AG09319 (cell line): ENCODE data around the gene UGT2B17.
"Not testable (repeated sequence)": the region's sequence is repeated elsewhere in the genome, so short reads cannot be mapped to it uniquely, and the experiment has no call there.

Source experiments
- DNase-seq: peaks from one replicate; pipeline ENCODE4 v3.0.0-alpha.2; 2010; ENCODE audit warnings: low read depth; ENCODE audit errors: extremely low read depth
- CTCF ChIP-seq: IDR thresholded peaks from 2 replicates; pipeline ENCODE4 v1.5.1; 2011; ENCODE audit warnings: low read depth, mild to moderate bottlenecking, inconsistent platforms, low read length, moderate library complexity

Gene UGT2B17

GRCh38 chr4:68581383-68582338 lies 5.5 kb upstream of the UGT2B17 start:
- no peak for DNase-seq
- no peak for TF ChIP-seq CTCF

- DNase-seq, result no peak
- no peak for TF ChIP-seq CTCF
These were observed 1.5 kb upstream of the UGT2B17 start for GRCh38 chr4:68577590-68577989.

GRCh38 chr4:68575636-68576035 lies 486 bp downstream of the UGT2B17 start:
- not testable (repeated sequence) for DNase-seq

GRCh38 chr4:68575081-68575480 lies 1.0 kb downstream of the UGT2B17 start:
- DNase-seq, result no peak
- TF ChIP-seq CTCF, result no peak

DNA sequence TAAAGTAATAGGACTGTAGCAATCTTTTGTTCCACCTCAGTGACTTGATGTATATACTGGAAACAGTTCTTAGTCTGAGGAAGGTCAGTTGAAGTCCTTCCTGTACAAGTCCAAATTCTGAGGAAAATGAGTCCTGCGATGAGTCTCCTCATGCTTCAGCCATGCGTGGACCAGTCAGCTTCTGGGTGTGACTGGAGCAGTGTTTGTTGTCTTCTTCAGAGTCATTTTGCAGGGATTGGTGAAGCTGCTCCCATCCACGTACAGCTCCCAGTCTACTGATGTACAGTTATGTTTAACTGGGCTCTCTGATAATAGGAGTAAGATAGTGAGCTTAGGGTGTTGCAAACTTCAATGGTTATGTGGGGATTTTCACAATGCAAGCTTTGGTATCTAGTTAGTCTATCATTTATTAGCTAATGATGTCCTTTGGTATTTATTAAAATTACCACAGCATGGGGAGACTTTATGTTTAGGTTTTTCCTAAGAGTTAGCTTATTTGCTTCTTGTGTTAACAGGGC lies 3.4 kb downstream of the UGT2B17 start:
- no peak for DNase-seq
- no peak for TF ChIP-seq CTCF

DNA sequence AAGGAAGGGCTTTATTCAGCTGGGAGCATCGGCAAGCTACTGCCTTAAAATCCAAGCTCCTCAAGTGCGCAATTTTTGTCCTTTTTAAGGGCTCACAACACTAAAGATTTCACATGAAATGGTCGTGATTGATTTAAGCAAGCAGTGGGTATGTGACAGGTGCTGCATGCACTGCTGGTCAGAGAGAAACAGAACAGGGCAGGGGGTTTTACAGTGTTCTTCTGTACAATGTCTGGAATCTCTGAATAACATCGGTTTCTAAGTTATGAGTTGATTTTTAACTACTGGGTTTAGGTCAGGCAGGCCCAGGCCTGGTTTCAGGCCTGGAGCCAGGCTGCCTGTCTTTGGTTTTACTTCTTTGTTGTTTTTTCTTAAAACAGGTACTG lies 6.0 kb downstream of the UGT2B17 start:
- TF ChIP-seq CTCF, result no peak
- DNase-seq, result no peak

- no peak for TF ChIP-seq CTCF
These were observed 6.5 kb downstream of the UGT2B17 start for GRCh38 chr4:68569466-68570121.

DNA sequence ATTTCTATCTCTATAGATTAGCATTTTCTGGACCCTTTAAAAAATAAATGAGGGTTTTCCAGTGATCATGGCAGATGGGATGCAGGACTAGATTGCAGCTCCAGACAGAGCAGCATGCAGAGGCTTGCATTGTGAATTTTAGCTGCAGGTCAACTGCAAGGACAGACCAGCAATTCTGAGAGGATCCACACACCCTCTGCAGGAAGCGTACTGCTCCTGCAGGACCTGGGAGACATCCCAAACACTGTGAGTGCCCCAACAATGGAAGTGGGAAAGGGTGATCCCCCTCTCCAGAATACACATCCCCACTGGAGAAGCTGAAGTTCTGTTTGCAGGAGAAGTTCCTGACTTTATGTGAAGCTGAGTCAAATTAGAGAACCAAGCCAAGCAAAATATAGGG lies 7.1 kb downstream of the UGT2B17 start:
- not testable (repeated sequence) for DNase-seq

More at GRCh38 chr4:68569466-68570121, 6.5 kb downstream of the UGT2B17 start:
- DNase-seq, result no peak

- not testable (repeated sequence) for DNase-seq
These were observed 7.6 kb downstream of the UGT2B17 start for GRCh38 chr4:68568535-68568934.

DNA sequence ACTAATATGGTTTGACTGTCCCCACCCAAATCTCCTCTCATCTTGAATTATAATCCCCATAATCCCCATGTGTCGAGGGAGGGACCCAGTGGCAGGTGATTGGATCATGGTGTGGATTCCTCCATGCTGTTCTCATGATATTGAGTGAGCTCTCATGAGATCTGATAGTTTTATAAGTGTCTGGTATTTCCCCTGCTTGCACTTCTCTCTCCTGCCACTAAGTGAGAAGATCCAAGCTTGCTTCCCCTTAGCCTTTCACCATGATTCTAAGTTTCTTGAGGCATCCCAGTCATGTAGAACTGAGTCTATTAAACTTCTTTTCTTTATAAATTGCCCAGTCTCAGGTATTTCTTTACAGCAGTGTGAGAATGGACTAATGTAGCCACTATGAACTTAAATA lies 9.8 kb downstream of the UGT2B17 start:
- DNase-seq, result not testable (repeated sequence)

DNA sequence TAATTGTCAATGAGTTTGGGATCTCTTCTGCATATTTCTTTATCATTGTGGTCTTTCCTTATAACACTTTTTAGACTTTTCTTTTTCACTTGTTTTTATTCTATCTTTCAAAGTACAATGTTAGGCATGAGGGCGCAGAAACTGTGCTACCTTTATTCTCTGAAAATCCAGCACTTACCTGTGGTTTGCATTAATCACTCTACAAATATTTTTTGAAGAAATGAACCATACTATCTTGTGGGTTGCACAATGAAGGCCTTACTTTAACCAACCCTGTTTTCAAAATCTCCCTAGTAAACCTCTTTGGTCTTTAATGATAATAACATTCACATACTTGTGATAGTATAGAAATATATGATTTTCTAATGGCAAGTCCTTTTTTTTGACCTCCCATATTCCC lies 11.0 kb downstream of the UGT2B17 start:
- DNase-seq, result not testable (repeated sequence)

GRCh38 chr4:68560364-68561070 lies 15.6 kb downstream of the UGT2B17 start:
- not testable (repeated sequence) for DNase-seq
